Measurements from ENCODE around the gene KLHL36.

DNA sequence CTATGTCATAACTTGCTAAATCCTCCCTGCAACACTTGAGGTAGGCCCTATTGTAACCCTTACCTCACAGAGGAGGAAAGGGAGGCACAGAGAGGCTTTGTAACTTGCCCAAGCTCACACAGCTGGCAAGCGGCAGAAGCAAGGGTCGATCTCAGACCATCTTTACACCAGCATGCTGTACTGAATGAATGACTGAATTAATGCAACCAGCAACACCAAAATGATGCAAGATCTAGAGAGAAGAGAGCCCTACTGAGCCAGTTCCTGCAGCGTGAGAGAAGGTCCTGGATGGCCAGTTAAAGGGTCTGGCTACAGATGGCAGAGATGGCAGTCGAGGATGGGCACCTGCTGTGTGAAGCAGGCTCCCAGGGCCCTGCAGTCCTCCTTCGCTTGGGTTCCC lies 8.2 kb upstream of the KLHL36 start:
- TF ChIP-seq JUND (IDR thresholded peaks at IDR 0.05) (no peak), YY1 (IDR thresholded peaks at IDR 0.05) (no peak), RAD21 (IDR thresholded peaks at IDR 0.05) (no peak), TAF1 (conservative IDR thresholded peaks at IDR 0.05) (no peak), HNF4A (conservative IDR thresholded peaks at IDR 0.05) (no peak)
- TF ChIP-seq, protein P1, sequence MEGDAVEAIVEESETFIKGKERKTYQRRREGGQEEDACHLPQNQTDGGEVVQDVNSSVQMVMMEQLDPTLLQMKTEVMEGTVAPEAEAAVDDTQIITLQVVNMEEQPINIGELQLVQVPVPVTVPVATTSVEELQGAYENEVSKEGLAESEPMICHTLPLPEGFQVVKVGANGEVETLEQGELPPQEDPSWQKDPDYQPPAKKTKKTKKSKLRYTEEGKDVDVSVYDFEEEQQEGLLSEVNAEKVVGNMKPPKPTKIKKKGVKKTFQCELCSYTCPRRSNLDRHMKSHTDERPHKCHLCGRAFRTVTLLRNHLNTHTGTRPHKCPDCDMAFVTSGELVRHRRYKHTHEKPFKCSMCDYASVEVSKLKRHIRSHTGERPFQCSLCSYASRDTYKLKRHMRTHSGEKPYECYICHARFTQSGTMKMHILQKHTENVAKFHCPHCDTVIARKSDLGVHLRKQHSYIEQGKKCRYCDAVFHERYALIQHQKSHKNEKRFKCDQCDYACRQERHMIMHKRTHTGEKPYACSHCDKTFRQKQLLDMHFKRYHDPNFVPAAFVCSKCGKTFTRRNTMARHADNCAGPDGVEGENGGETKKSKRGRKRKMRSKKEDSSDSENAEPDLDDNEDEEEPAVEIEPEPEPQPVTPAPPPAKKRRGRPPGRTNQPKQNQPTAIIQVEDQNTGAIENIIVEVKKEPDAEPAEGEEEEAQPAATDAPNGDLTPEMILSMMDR (IDR thresholded peaks at IDR 0.05; ENCODE audit: low read depth, low read length, missing input control) = no peak
- TF ChIP-seq, protein P2, sequence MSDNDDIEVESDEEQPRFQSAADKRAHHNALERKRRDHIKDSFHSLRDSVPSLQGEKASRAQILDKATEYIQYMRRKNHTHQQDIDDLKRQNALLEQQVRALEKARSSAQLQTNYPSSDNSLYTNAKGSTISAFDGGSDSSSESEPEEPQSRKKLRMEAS (IDR thresholded peaks at IDR 0.05) = no peak

Measured in liver (tissue), 3 donors.